Measurements from ENCODE around the gene PTPMT1.

GRCh38 chr11:47523490-47524225, 41.7 kb upstream of the PTPMT1 start:
- no peak for TF ChIP-seq CTCF (IDR thresholded peaks at IDR 0.05)
- TF ChIP-seq POLR2AphosphoS5 (IDR thresholded peaks at IDR 0.05): peak in 1 of 3 donors; percentile 39
